Subcutaneous abdominal adipose tissue (tissue), 5 donors: ENCODE measurements around the gene KIAA0753.

Experiments used
- H3K27ac ChIP-seq: one replicate; pipeline ENCODE4 v1.7.0; 2013; ENCODE audit warnings: low read depth, mild to moderate bottlenecking, inconsistent platforms, low read length, moderate library complexity
- H3K27me3 ChIP-seq, 5 donors: one replicate each; pipeline ENCODE4 v1.7.0; 2013; ENCODE audit warnings: low read length in 5 of 5, inconsistent platforms in 1 of 5; ENCODE audit not compliant: control insufficient read depth in 5 of 5, insufficient read depth in 4 of 5
- H3K36me3 ChIP-seq, 5 donors: one replicate each; pipeline ENCODE4 v1.7.0; 2013; ENCODE audit warnings: low read length in 5 of 5; ENCODE audit not compliant: control insufficient read depth in 5 of 5, insufficient read depth in 5 of 5
- H3K4me1 ChIP-seq, 5 donors: one replicate each; pipeline ENCODE4 v1.7.0; 2013; ENCODE audit warnings: low read length in 5 of 5, mild to moderate bottlenecking in 3 of 5, moderate library complexity in 1 of 5; ENCODE audit not compliant: control insufficient read depth in 5 of 5, insufficient read depth in 5 of 5
- H3K4me3 ChIP-seq, 5 donors: one replicate each; pipeline ENCODE4 v1.7.0; 2013; ENCODE audit warnings: low read length in 5 of 5, low read depth in 1 of 5
- H3K9ac ChIP-seq, 5 donors: one replicate each; pipeline ENCODE4 v1.7.0; 2013; ENCODE audit warnings: low read length in 5 of 5, mild to moderate bottlenecking in 4 of 5, moderate library complexity in 3 of 5
- H3K9me3 ChIP-seq, 5 donors: one replicate each; pipeline ENCODE4 v1.7.0; 2013; ENCODE audit warnings: low read length in 5 of 5; ENCODE audit not compliant: control insufficient read depth in 5 of 5
- donor health status: healthy.
- donor health status: healthy.
- donor health status: healthy.
- donor health status: healthy.
- donor health status: healthy.

The KIAA0753 gene

DNA sequence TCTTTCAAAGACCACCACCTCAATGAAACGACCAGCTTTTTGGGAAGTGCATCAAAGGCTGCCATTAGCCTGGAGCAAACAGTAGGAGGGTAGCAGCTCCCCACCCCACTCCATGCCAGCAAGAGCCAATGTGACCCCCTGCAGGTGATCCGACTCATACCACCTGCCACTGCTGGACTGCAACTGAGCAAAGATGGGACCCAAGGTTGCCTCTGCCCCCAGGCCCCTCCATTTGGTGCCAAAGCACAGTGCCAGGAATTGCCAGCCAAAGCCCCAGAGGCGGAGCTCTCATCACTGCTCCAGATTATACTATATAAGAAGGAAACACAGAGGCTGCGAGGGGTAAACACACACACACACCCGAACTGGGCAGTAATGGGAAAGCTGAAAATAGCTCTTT lies 92.5 kb downstream of the KIAA0753 start:
- H3K36me3 ChIP-seq: no peaks in the 10 kb centered on the region
- peaks cover 0 to 11% (median 0%) of the 10 kb centered on the region in 5 donors for H3K4me1 ChIP-seq
- no peak overlapping the region for H3K27ac ChIP-seq
- H3K27me3 ChIP-seq: peaks cover 0 to 7% (median 3%) of the 10 kb centered on the region in 5 donors
- H3K9me3 ChIP-seq: no peaks in the 10 kb centered on the region
- H3K4me3 ChIP-seq: no peak overlapping the region
- no peak overlapping the region for H3K9ac ChIP-seq

DNA sequence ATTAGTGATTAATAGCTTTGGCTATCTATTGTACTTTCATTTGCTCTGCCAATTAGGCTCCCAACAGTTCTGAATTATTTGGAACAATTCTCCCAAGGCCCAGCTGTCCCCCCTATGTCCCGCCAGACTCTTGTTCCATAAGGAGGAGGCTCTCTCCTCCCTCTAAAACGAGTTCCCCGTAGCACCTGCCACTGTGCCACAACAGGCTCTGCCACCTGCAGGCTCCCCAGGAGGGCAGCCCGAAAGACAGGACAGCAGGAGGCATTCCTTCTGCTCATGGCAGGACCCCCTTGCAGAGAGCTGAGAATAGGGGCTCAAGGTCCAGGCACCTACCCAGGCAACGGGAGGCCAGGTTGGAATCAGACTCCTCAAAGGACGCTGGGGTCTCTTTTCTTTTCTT lies 93.2 kb downstream of the KIAA0753 start:
- no peaks in the 10 kb centered on the region for H3K9me3 ChIP-seq
- H3K9ac ChIP-seq: no peak overlapping the region
- H3K27ac ChIP-seq: no peak overlapping the region
- peaks cover 0 to 5% (median 3%) of the 10 kb centered on the region in 5 donors for H3K27me3 ChIP-seq
- peaks cover 0 to 11% (median 0%) of the 10 kb centered on the region in 5 donors for H3K4me1 ChIP-seq
- no peak overlapping the region for H3K4me3 ChIP-seq
- H3K36me3 ChIP-seq: no peaks in the 10 kb centered on the region

DNA sequence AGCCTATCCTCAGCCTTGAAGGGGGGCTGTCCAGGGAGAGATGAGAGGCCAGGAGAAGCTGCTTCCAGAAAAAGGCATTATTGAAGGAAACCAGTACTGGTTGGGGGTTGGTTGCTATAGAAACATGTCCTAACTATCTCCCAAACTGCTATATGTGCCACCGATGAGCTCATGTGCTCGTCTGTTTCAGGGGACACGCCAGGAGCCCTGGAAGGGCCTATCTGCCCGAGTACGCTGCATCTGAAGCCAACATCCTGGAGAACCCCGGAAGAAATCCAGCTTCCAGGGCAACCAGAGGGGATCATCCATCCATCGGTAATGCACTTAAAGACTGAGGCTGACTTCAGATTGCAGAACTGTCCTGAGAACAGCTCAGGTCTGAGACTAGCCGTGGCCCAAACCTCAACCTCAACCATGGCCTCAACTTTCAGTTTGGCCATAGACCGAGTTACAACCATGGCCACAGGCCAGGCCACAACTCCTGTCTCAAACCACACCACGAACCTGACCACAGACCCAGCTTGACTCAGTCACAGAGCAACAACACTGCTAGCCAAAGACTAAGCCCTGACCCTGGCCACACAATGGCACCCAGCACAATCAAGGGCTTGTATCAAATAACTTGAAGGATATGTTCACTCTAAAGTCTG lies 94.3 kb downstream of the KIAA0753 start:
- no peaks in the 10 kb centered on the region for H3K9me3 ChIP-seq
- H3K4me1 ChIP-seq: peaks cover 0 to 11% (median 0%) of the 10 kb centered on the region in 5 donors
- no peak overlapping the region for H3K4me3 ChIP-seq
- peaks cover 0 to 6% (median 0%) of the 10 kb centered on the region in 5 donors for H3K27me3 ChIP-seq
- H3K9ac ChIP-seq: no peak overlapping the region
- no peaks in the 10 kb centered on the region for H3K36me3 ChIP-seq
- no peak overlapping the region for H3K27ac ChIP-seq

DNA sequence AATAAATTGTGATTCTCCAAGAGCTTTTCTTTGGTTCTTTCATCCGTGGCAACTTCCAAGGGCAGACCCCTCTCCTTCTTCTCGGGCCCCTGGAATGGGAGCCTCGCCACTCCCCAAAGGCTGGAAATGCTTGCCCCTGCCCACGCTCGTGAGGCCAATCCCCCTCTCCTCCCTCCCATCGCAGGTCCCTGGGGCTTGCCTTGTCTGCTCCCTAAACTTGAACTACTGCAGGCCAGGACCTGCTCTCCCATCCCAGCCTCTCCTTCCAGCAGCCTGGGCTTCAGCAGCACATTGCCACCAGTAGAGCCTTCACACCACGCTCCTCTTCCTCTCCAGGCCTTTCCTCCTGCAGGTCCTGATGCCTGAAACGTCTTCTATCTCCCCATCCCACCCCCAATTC lies 95.2 kb downstream of the KIAA0753 start:
- peaks cover 0 to 11% (median 0%) of the 10 kb centered on the region in 5 donors for H3K4me1 ChIP-seq
- H3K27ac ChIP-seq: no peak overlapping the region
- H3K9ac ChIP-seq: no peak overlapping the region
- no peaks in the 10 kb centered on the region for H3K36me3 ChIP-seq
- H3K27me3 ChIP-seq: peaks cover 0 to 6% (median 0%) of the 10 kb centered on the region in 5 donors
- H3K4me3 ChIP-seq: no peak overlapping the region
- no peaks in the 10 kb centered on the region for H3K9me3 ChIP-seq

DNA sequence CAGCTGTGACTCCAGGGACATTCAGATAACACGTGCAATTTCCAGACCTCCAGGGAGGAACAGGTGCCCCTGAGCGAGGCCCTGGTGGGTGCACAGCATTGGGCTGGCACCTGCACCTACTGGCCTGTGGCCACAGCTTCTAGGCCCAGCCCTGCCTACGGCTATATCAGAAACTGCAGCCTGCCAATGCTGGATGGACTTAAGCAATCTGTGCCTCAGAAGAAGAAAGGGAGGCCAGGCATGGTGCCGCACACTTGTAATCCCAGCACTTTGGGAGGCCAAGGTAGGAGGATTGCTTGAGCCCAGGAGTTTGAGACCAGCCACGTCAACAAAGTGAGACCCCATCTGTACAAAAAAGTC lies 96.5 kb downstream of the KIAA0753 start:
- Histone ChIP-seq H3K9ac (no peak overlapping the region), H3K4me1 (peaks cover 0 to 11% (median 0%) of the 10 kb centered on the region in 5 donors), H3K27me3 (peaks cover 0 to 6% (median 0%) of the 10 kb centered on the region in 5 donors), H3K27ac (no peak overlapping the region), H3K4me3 (no peak overlapping the region), H3K9me3 (peaks cover 0 to 2% (median 1%) of the 10 kb centered on the region in 5 donors), H3K36me3 (no peaks in the 10 kb centered on the region)

DNA sequence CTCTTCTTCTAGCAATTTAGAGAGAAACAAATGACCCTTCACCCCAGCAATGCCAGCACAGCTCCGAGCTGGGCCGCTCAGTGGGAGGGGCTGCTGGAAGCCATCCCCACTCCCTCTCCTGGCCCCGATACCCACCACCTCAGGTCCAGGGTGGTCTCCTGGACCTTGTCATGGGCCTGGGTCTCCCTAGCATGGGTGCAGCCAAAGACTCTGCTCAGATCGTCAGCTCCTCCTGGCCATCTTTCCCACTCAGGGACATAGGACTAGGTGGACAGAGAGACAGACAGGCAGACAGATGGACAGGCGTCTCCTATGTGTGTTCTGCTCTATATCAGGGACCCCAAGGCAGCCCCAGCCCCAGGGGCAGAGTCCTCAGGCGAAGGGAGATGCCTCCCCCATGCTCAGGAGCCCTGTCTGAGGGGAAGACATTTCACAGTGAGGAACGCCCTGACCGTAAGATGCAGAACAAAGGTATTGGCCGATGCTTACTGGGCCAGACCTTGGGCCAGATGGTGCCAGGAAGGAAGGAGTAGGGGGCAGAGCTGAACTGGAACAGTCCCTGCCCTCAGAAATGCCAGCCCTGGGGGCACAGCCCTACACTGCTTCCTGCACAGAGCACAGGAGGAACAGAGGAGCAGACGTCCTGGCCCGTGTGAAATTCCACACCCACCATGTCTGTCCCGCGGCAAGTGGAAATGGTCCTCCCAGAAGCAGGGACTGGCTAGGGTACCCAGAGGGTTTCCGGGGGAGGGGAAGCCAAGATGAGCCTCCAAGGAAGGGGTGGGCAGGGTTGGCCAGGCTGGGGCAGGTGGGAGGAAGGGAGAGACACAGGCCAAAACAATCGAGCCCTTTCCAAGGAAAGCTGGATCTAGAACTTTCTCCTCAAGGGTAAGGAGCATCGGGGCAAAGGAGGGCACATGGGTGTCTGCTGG lies 97.2 kb downstream of the KIAA0753 start:
- peaks cover 0 to 8% (median 4%) of the 10 kb centered on the region in 5 donors for H3K9me3 ChIP-seq
- H3K27ac ChIP-seq: no peak overlapping the region
- H3K4me3 ChIP-seq: no peak overlapping the region
- no peaks in the 10 kb centered on the region for H3K36me3 ChIP-seq
- H3K27me3 ChIP-seq: peaks cover 0 to 7% (median 0%) of the 10 kb centered on the region in 5 donors
- no peak overlapping the region for H3K9ac ChIP-seq
- H3K4me1 ChIP-seq: peaks cover 0 to 4% (median 0%) of the 10 kb centered on the region in 5 donors

DNA sequence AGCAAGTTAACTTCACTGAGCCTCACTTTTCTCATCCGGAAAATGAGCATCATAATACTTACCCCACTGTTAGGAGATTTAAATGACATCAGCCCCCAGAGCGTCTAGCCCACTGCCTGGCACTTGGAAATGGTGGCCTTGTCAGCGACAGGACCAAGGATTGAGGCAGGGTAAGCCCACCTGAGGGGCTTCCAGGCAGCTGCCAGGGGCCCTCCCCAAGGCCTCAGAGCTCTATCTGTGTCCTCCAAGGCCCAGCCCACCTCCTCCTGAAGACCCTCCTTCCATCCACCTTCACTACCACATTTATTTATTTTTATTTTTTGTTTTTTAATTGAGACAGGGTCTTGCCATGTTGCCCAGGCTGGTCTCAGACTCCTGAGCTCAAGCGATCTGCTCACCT lies 97.9 kb downstream of the KIAA0753 start:
- H3K9ac ChIP-seq: no peak overlapping the region
- H3K27me3 ChIP-seq: peaks cover 0 to 7% (median 0%) of the 10 kb centered on the region in 5 donors
- no peak overlapping the region for H3K27ac ChIP-seq
- H3K9me3 ChIP-seq: peaks cover 0 to 9% (median 4%) of the 10 kb centered on the region in 5 donors
- H3K36me3 ChIP-seq: no peaks in the 10 kb centered on the region
- H3K4me3 ChIP-seq: no peak overlapping the region
- H3K4me1 ChIP-seq: no peaks in the 10 kb centered on the region

DNA sequence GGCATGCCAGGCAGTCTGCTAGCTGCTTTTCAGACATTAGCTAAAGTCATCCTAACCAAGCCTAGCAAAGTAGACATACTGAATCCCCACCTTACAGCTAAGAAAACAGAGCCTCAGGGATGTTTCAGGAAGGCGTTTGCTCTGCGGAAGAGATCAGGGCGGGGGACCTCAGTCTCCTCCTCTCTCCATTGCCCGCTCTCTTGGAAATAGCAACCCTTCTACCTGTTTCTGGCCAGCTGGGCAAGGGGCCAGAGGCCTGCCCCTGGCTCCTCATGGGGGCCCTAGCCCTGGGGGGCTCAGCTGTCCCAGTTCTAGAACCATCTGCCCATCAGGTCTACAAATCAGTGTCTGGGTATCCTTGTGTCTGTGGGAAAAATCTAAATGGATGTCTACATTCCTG lies 98.6 kb downstream of the KIAA0753 start:
- Histone ChIP-seq H3K9me3 (peaks cover 0 to 9% (median 4%) of the 10 kb centered on the region in 5 donors), H3K27me3 (peaks cover 0 to 7% (median 0%) of the 10 kb centered on the region in 5 donors), H3K36me3 (no peaks in the 10 kb centered on the region), H3K4me3 (no peak overlapping the region), H3K4me1 (no peaks in the 10 kb centered on the region), H3K27ac (no peak overlapping the region), H3K9ac (no peak overlapping the region)

DNA sequence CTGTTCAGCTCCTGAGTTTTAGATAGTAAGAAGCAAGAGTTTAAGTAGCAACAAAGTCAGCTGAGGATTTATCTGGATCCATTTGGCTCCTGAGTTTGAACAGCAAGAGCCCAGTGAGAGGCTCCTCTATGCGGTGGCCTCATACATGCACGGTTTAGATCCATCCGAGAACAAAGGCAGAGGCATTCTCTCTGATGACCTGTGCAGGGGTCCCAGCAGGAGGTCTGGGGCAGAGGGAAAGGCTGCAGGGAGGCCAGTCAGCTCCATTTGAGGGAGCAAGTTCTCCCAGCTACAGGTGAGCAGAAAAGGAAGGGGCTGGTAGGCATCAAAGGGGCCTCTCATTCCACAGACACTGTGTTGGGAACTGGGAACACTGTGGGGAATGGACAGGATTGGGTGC lies 100.6 kb downstream of the KIAA0753 start:
- Histone ChIP-seq H3K27ac (no peak overlapping the region), H3K27me3 (peaks cover 0 to 7% (median 0%) of the 10 kb centered on the region in 5 donors), H3K9ac (no peak overlapping the region), H3K36me3 (no peaks in the 10 kb centered on the region), H3K4me1 (peaks cover 0 to 2% (median 0%) of the 10 kb centered on the region in 5 donors), H3K9me3 (peaks cover 0 to 9% (median 4%) of the 10 kb centered on the region in 5 donors), H3K4me3 (no peak overlapping the region)

DNA sequence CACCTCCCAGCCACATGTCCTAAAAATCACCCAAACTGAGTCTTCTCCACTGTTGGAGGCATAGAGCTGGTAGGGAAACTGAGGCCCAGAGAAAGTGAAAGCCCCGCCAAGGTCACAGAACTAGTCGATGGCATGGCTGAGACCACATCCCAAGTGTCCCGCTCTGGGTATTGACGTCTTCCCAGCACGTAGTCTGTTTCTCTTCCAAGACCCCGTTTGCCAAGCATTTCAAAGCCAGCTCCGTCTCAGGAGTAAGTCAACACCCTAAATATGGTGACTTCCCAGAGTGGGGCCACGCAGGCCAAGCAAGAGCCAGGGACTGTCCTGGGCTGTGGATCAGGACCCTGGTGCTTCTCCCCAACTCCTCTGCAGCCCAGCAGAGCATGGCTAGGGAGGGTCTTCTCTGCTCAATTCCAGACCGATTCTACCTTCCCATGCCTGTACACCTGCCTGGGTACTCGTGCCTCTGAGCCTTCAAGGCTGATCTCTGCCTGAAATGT lies 103.9 kb downstream of the KIAA0753 start:
- Histone ChIP-seq H3K27ac (no peak overlapping the region), H3K9ac (no peak overlapping the region), H3K4me3 (no peak overlapping the region), H3K27me3 (peaks cover 0 to 3% (median 0%) of the 10 kb centered on the region in 5 donors), H3K9me3 (peaks cover 0 to 9% (median 4%) of the 10 kb centered on the region in 5 donors), H3K36me3 (no peaks in the 10 kb centered on the region), H3K4me1 (peaks cover 0 to 2% (median 0%) of the 10 kb centered on the region in 5 donors)
